Measurements from ENCODE around the gene EFNA5. TPM values are rescaled to one million over a fixed set of nuclear protein-coding genes. Genes with fewer than 3 reads are reported as not detected.

EFNA5 gene
- total and polyA plus RNA-seq, 2 of the 13 experiments (the other 11 are each of a cell fraction or from before 2014, with no cell fraction given), result not detected

GRCh38 chr5:107457881-107458280 lies 212.9 kb downstream of the EFNA5 start:
- CTCF ChIA-PET (ENCODE audit: low intra/inter-chr PET ratio, low total read pairs), result no interaction called here
- 0% methylated on average over 3 of the region's 3 CpGs for WGBS (ENCODE audit: low lambda C conversion rate)
- no peaks in the 10 kb centered on the region for H3K4me1 ChIP-seq (ENCODE audit: insufficient read depth, low read length)
- H3K36me3 ChIP-seq (replicated peaks in 1 of 2; ENCODE audit: control insufficient read depth in 1 of 2, insufficient read depth in 2 of 2, low read length in 2 of 2), result no peaks in the 10 kb centered on the region
- no peaks in the 10 kb centered on the region for H3K9me3 ChIP-seq (ENCODE audit: low read length)
- no peak for DNase-seq (ENCODE audit: low spot score)
- POLR2A ChIA-PET, result no interaction called here
- H2AFZ ChIP-seq (ENCODE audit: low read length), result no peak overlapping the region
- no peaks in the 10 kb centered on the region for H3K79me2 ChIP-seq (ENCODE audit: insufficient read depth, low read length)
- intact Hi-C loops (cut with micrococcal nuclease; ENCODE audit: unreplicated experiment), result no loop called here
- FAIRE-seq, result no peak
- TF ChIP-seq GLI4 (CRISPR knock-in tag; IDR thresholded peaks at IDR 0.05; ENCODE audit: borderline replicate concordance) (no peak), ZNF24 (IDR thresholded peaks at IDR 0.05) (no peak), ATF7-NPFF (CRISPR knock-in tag; IDR thresholded peaks at IDR 0.05; ENCODE audit: low read depth) (no peak), MIXL1 (CRISPR knock-in tag; IDR thresholded peaks at IDR 0.05) (no peak), ZNF780A (CRISPR knock-in tag; IDR thresholded peaks at IDR 0.05) (no peak), ELF4 (CRISPR knock-in tag; IDR thresholded peaks at IDR 0.05; ENCODE audit: borderline replicate concordance) (no peak), ZSCAN30 (CRISPR knock-in tag; IDR thresholded peaks at IDR 0.05) (no peak), FOXP4 (CRISPR knock-in tag; IDR thresholded peaks at IDR 0.05) (no peak), ISL2 (CRISPR knock-in tag; IDR thresholded peaks at IDR 0.05) (no peak), TBP (CRISPR knock-in tag; IDR thresholded peaks at IDR 0.05) (no peak), ZNF549 (CRISPR knock-in tag; IDR thresholded peaks at IDR 0.05) (no peak), ZNF569 (CRISPR knock-in tag; IDR thresholded peaks at IDR 0.05; ENCODE audit: borderline replicate concordance) (no peak), ZNF749 (CRISPR knock-in tag; IDR thresholded peaks at IDR 0.05; ENCODE audit: borderline replicate concordance) (no peak)
- TF ChIP-seq, protein P1, sequence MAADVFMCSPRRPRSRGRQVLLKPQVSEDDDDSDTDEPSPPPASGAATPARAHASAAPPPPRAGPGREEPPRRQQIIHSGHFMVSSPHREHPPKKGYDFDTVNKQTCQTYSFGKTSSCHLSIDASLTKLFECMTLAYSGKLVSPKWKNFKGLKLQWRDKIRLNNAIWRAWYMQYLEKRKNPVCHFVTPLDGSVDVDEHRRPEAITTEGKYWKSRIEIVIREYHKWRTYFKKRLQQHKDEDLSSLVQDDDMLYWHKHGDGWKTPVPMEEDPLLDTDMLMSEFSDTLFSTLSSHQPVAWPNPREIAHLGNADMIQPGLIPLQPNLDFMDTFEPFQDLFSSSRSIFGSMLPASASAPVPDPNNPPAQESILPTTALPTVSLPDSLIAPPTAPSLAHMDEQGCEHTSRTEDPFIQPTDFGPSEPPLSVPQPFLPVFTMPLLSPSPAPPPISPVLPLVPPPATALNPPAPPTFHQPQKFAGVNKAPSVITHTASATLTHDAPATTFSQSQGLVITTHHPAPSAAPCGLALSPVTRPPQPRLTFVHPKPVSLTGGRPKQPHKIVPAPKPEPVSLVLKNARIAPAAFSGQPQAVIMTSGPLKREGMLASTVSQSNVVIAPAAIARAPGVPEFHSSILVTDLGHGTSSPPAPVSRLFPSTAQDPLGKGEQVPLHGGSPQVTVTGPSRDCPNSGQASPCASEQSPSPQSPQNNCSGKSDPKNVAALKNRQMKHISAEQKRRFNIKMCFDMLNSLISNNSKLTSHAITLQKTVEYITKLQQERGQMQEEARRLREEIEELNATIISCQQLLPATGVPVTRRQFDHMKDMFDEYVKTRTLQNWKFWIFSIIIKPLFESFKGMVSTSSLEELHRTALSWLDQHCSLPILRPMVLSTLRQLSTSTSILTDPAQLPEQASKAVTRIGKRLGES (CRISPR knock-in tag; IDR thresholded peaks at IDR 0.05; ENCODE audit: borderline replicate concordance), result no peak
- TF ChIP-seq, protein P2, sequence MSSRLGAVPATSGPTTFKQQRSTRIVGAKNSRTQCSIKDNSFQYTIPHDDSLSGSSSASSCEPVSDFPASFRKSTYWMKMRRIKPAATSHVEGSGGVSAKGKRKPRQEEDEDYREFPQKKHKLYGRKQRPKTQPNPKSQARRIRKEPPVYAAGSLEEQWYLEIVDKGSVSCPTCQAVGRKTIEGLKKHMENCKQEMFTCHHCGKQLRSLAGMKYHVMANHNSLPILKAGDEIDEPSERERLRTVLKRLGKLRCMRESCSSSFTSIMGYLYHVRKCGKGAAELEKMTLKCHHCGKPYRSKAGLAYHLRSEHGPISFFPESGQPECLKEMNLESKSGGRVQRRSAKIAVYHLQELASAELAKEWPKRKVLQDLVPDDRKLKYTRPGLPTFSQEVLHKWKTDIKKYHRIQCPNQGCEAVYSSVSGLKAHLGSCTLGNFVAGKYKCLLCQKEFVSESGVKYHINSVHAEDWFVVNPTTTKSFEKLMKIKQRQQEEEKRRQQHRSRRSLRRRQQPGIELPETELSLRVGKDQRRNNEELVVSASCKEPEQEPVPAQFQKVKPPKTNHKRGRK (CRISPR knock-in tag; IDR thresholded peaks at IDR 0.05), result no peak
- no peak overlapping the region for H3K4me3 ChIP-seq (replicated peaks in 1 of 3; ENCODE audit: insufficient read depth in 1 of 3, low read depth in 2 of 3, low read length in 3 of 3)
- in situ Hi-C loops (cut with HindIII; ENCODE audit: extremely low pct_ligation_motif_present, low pct_unique_long_range_greater_than_20kb), result no loop called here
- H3K4me2 ChIP-seq (ENCODE audit: low read depth, low read length), result no peak overlapping the region
- no peak overlapping the region for H3K27ac ChIP-seq (ENCODE audit: extremely low read length, insufficient read depth, low read length)
- no TSS peak for BruUV-seq (replicated peaks)
- no peak overlapping the region for H3K9ac ChIP-seq (ENCODE audit: insufficient read depth, low read depth, low read length)
- no peak for ATAC-seq
- H4K20me1 ChIP-seq (ENCODE audit: insufficient read depth, low read length), result no peaks in the 10 kb centered on the region
- no peaks in the 10 kb centered on the region; a peak in 1 of 5 replicates for H3K27me3 ChIP-seq (ENCODE audit: control insufficient read depth in 1 of 2, insufficient read depth in 2 of 2, low read length in 2 of 2)

Measured in HepG2 (cell line).